GM12801 (cell line): Measurements from ENCODE around the gene SULT1C4.

ENCODE experiments used
- TF ChIP-seq, protein P1 (sequence below): IDR thresholded peaks from one replicate; pipeline ENCODE4 v1.5.1; 2011; ENCODE audit warnings: control low read depth; ENCODE audit not compliant: insufficient read length; ENCODE audit errors: extremely low read depth

The SULT1C4 gene

DNA sequence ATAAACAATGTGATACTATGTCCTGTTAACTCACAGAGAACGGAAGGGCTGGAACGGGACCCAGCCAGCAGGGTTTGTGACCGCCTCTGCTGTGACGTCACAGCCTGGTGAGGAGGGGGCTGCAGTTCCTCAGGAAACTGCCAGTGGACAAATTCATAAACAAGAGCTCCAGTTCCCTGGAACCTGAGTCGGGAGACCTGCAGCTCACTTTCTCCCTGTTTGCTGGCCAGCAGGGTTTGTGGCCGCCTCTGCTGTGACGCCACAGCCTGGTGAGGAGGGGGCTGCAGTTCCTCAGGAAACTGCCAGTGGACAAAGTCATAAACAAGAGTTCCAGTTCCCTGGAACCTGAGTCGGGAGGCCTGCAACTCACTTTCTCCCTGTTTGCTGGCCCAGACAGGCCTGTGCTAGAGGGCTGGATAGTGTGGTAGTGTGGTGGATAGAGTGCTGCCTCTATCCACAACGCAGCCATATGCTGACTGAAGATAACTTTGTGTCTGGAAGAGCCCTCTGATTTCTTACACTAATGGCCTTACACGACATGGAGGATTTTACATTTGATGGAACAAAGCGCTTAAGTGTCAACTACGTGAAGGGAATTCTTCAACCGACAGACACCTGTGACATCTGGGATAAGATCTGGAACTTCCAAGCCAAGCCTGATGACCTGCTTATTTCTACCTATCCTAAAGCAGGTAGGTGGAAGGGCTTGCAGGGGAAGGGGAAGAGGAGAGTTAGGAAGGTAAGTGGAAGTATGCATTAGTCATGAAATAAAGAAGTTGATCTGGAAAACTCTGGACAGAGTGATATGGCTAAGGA is at the start of gene SULT1C4:
TSS of gene SULT1C4 (plus strand) at position 140 of the 816 bp plus-strand sequence. CDS start at position 524, 384 bp downstream.
- TF ChIP-seq, protein P1, sequence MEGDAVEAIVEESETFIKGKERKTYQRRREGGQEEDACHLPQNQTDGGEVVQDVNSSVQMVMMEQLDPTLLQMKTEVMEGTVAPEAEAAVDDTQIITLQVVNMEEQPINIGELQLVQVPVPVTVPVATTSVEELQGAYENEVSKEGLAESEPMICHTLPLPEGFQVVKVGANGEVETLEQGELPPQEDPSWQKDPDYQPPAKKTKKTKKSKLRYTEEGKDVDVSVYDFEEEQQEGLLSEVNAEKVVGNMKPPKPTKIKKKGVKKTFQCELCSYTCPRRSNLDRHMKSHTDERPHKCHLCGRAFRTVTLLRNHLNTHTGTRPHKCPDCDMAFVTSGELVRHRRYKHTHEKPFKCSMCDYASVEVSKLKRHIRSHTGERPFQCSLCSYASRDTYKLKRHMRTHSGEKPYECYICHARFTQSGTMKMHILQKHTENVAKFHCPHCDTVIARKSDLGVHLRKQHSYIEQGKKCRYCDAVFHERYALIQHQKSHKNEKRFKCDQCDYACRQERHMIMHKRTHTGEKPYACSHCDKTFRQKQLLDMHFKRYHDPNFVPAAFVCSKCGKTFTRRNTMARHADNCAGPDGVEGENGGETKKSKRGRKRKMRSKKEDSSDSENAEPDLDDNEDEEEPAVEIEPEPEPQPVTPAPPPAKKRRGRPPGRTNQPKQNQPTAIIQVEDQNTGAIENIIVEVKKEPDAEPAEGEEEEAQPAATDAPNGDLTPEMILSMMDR: no peak

DNA sequence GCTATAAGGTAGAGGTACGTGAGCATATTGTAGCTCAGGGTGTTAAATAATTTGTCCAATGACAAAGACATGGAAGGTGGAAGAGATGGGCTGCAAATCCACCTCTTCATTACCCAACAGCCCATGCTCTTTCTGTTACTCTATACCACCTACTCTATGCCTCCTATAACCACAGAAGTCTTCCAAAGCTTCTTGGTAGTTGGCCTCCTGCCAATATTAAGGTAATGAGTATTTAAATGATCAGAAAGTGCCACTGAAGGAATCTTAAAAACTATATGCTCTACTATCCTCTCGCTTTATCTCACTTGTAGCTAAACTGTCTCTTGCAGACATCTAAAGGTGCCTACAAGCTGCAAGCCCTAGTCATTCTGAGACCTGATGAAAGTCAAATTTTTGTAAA is 48.0 kb upstream of the SULT1C4 start:
- TF ChIP-seq, protein P1: no peak

DNA sequence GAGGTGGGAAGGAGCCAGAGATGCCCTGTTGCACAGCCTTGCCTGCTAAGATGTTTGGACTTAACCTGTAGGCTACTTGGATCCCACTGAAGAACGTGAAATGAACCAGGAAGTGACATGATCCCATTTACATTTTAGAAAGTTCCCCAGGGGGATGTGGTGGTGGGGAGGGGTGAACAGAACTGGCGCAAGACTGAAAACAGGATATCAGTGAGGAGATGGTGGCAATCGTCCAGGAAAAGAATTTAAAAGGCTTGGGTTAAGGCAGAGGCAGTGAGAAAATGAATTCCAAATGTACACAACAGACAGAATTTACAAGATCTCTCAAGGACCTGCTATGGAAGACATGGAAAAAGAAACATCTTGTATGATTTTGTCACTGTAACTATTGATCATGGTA is 46.8 kb upstream of the SULT1C4 start:
- TF ChIP-seq, protein P1: no peak

DNA sequence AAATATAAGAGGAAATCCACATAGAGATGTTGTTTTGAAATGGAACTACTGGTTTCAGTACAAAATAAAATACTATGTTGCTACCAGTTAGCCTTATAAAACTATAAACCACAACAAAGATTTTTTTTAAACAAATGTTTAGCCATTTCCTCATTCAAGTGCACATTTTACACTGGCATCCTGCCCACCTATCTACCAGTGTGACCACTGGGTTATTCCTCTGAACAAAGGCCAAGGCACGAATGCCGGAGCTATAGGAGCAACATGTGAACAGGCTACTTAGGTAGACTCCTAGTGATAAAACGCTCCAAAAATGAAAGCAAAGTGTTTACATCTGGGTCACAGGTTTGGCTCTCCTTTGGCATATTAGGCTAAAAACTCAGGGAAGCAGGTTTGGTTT is 31.8 kb upstream of the SULT1C4 start:
- TF ChIP-seq, protein P1: no peak

DNA sequence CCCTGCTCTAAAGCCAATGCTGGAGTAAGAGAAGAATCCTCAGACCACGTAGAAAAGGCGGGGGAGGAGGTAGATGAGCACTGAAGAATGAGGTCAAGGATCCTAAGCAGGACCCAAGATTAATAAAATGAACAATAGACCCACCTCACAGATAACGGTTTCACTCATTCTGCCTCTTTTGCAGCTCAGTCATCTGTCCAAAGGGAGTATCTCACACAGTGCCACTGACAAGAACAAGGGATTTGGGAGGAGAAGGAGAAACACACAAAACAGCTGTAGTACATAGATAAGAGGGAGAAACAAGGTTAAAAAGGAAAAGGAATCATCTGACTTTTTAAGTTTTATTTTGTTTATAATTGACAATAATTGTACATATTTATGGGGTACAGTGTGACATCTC is 30.9 kb upstream of the SULT1C4 start:
- TF ChIP-seq, protein P1: no peak

DNA sequence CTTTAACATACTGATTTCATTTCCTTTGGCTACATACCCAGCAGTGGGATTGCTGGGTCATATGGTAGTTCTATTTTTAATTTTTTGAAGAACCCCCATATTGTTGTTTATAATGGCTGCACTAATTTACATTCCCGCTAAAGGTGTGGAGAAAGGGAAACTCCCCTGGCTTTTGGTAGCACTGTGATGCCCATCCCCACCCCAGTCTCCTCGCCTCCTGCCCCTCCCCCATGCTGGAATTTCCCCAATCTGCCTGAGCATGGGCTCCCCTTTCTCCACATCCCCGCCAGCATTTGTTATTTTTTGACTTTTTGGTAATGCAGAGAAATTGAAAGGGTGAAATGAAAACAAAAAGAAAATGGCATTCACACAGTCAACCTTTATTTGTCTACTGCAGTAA is 30.0 kb upstream of the SULT1C4 start:
- TF ChIP-seq, protein P1: no peak

DNA sequence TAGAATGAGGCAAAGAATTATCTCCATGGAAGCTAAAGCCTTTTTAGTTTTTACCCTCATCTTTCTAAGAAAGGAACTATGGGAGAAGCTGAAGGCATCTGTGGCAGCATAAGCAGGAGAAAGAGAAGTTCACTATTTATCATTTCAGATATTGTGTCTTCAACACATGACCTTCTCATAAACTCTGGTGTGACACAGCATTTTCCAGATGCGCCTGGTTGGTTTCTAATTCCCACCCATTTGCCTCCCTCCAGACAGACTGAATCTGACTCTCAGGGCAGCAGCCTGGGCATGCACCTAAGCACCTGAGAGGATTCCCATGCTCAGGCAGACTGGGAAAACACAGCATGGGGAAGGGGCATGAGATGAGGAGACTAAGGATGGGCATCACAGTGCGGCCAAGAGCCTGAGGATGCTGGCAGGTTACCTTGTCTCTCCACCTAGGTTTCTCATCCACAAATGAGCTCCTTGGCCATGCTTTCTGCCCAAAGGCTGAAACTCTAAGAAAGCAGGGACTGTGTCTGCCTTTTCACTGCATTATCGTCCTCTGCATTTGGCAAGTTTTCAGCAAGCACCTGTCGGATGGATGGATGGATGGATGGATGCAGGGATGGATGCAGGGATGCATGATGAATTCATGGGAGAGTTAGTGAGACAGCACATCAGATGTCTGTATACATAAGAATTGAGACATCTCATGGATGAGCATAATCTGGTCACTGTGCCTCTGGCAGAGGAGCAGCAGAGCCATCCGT is 28.8 kb upstream of the SULT1C4 start:
- TF ChIP-seq, protein P1: no peak
